Activated CD8-positive, alpha-beta memory T cell treated with anti-CD3 and anti-CD28 coated beads for 1 hour (primary cell): Measurements from ENCODE around the gene PAX7.
"Not testable (repeated sequence)": the region's sequence is repeated elsewhere in the genome, so short reads cannot be mapped to it uniquely, and the experiment has no call there.

ENCODE experiments used
- DNase-seq, 2 donors: peaks; one replicate each; pipeline ENCODE4 v3.0.0-alpha.2; 2020; ENCODE audit warnings: low read depth in 1 of 2; ENCODE audit errors: extremely low read depth in 1 of 2

PAX7 gene

GRCh38 chr1:18630511-18631495 lies at the start of gene PAX7:
TSS of gene PAX7 (plus strand) at chr1:18630846. CDS start at chr1:18631604, 758 bp downstream.
- no peak for DNase-seq

DNA sequence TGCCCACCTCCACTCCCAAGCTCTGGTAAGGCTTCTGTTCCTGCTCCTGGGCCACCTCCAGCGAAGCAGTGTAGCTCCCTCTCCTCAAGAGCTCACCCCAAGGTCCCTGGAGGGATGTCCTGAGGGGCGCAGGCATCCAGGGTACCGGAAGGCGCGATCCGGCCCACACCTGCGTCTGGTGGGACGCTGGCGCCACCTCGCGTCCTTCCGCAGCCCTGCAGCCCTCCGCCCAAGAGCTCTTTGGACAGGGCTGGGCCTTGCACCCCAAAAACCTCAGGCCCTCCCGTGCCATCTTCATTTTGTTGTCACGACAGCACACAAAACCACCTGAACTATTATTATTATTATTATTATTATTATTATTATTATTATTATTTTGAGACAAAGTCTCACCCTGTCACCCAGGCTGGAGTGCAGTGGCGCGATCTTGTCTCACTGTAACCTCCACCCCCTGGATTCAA lies 49.2 kb upstream of the PAX7 start:
- DNase-seq: no peak

- no peak for DNase-seq
Observed at GRCh38 chr1:18582890-18583289, 47.8 kb upstream of the PAX7 start.

DNA sequence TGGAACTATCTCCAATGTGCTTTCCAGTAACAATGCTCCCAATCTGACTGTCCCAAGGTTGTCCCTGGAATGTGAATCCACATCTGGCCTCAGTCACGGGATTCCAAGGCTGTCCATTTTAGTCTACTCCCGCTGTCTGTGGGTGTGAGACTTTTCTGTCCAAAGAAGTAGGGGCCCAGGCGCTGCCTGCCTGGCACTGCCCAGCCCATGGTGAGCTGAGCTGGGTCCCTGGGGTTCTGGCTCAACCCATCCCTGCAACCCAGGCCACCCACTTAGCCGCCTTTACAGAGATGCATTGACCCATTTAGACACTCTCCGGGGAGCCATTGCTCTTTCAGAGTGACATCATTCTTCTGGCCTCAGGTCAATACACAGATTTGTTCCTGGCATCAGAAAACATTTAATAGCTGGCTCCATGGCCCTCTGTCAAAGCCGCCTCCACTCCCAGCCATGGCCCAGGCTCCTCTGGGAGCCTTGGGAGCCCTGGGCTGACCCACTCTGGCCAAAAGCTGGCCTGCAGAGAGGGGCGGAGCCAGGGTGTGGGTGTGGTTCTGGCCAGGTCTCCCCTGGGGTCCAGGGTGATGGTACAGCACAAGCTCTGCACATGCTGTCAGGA lies 47.2 kb upstream of the PAX7 start:
- DNase-seq: no peak

DNA sequence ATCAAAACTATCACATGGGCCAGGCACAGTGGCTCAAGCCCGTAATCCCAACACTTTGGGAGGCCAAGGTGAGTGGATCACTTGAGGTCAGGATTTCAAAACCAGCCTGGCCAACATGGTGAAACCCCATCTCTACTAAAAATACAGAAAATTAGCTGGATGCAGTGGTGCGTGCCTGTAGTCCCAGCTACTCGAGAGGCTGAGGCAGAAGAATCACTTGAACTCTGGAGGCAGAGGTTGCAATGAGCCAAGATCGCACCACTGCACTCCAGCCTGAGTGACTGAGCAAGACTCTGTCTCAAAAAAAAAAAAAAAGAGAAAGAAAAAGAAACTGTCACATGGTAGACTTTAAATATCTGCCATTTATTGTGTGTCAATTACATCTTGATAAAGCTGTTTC lies 44.6 kb upstream of the PAX7 start:
- not testable (repeated sequence) for DNase-seq

DNA sequence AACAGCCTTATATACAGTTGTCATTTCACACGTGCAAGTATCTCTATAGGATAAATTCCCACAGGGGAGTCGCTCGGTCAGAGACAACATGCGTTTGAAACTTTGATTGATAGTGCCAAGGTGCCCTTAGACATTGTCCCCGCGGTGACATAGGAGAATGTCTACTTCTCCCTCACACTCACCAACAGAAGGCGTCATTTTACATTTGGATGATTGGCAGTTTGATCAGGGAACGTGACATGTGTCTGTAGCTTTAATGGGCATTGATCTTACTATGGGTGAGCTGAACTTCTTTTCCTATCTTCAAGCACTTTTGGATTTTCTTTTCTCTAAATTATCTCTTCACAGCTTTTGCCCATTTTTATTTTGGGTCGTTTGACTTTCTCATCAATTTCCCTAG lies 42.6 kb upstream of the PAX7 start:
- no peak for DNase-seq

- DNase-seq: no peak
Observed at GRCh38 chr1:18592368-18592767, 38.3 kb upstream of the PAX7 start.

DNA sequence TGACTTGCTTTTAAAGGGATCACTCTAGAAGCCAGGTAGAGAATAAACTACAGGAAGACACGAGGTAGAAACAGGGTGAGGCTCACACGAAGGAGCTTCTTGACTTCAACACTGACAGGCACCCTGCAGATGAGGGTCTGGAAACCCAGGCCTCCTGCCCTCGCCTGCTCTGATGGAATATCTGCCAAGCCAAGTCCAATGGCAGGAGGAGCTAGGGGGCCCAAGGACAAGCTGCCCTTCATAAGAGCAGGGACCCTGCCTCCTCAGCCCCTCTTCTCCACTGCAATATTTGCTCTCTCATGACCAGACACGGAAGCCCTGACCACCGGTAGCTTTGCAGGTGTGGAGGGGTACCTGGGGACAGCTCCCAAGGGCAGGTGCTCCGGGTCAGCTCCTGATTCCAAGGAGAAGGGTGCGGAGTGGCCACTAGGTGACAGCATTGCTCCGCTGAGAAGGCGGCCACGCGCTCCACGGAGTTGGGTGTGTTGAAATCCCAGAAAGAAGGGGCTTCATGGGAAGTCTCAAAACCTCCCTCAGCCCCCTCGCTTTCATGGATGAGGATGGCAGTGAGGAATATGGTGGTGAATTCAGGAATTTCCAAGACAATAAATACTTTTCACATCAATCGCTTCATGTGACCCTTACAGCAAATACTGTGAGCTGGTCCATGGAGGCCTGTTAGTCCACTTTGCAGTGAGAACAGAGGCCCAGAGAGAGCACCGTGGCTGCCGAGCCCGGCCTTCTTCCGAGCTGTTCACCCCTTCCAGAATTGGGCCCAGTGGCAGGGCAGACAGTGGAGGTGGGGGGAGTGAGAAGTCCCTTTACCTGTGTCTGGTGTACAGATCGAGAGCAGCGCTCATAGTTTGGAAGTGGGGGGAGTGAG lies 33.2 kb upstream of the PAX7 start:
- peak; percentile 5 to 27 for DNase-seq

- no peak for DNase-seq
Observed at GRCh38 chr1:18599086-18599485, 31.6 kb upstream of the PAX7 start.

GRCh38 chr1:18599704-18600103 lies 30.9 kb upstream of the PAX7 start:
- DNase-seq: no peak

DNA sequence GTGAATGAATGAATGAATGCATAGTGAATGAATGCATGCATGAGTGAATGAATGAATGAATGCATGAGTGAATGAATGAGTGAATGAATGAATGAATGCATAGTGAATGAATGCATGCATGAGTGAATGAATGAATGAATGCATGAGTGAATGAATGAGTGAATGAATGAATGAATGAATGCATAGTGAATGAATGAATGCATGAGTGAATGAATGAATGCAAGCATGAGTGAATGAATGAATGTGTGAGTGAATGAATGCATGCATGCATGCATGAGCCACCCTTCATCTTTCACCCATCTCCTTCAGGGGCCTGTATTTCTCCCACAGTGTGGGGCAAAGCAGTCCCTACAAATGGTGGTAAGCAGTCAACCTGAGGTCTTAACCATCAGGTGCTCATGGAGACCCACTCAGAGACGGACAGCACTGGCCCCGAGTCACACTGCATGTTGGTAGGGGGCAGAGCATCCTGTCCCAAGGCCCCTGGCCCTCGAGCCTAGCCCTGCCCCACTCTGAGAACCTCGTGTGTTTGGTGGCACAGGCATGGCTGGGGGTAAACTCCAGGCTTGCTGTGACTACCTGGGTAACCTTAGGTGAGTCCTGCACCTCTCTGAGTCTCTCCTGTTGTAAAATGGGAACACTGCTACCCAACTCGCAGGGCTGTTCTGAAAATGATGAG lies 28.0 kb upstream of the PAX7 start:
- DNase-seq: no peak

DNA sequence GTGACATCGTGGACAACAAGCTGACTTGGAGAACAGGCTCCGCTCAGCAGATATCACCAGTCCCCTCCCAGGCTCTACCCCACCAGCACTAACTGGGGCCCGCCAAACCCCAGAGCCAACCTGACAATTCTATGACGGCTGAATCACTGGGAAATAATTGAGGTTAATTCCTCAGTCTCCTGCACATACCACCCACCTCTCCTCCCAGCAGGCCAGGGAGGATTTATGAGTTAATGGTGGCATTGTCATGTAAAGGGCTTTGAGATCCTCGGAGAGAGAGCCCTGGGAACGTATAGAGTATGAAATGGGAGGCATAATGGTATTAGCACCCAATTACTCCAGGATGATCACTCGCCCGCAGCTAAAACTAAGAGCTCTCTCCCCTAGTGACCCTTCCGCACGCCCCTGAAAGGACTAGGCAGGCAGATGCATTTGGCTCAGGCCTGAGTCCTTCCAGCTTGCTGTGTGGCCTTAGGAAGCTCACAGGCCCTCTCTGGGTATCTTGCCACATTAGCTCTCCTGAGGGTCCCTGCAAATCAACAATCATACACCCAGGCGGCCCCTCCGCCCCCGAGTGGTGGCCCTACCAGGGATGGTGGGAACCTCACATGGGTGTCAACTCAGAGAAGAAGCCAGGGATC lies 27.3 kb upstream of the PAX7 start:
- DNase-seq: no peak

GRCh38 chr1:18606443-18607288 lies 24.0 kb upstream of the PAX7 start:
- no peak for DNase-seq

DNA sequence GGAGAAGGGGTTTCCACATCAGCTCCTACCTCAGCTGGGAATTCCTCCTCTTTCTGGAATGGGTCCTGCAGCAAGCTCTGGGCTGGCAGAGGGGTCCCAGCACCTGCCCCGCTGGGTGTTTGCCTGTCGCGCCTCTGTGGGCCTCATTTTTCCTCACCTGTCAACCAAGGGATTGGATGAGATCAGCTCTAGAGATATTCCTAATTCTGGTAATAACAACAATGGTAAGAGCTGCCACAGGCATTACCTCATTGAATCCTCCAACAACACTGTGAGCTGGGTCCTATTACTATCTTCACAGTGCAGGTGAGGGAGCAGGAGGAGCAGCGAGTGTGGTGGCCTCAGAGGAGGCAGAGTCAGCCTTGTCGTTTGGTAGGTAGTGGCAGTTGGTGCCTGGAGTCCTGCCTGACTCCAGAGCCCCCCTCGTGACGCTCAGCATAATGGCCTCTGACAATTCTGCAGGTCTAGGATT lies 23.3 kb upstream of the PAX7 start:
- no peak for DNase-seq

DNA sequence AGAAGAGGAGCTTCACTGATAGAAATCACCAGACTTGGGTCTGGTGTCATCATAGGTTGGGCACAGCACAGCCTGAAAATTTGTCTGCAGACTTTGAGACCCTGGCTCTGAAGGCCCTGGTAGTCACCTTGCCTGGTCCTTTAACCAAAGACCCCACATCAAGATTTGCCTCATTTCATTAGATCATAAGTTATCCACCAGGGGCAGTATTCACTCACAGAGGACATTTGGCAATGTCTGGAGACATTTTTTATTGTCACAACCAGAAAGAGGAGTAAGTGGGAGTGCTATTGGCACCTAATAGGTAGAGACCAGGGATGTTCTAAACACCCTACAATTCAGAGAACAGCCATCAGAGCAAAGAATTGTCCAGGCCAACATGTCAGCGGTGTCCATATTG lies 22.1 kb upstream of the PAX7 start:
- no peak for DNase-seq

DNA sequence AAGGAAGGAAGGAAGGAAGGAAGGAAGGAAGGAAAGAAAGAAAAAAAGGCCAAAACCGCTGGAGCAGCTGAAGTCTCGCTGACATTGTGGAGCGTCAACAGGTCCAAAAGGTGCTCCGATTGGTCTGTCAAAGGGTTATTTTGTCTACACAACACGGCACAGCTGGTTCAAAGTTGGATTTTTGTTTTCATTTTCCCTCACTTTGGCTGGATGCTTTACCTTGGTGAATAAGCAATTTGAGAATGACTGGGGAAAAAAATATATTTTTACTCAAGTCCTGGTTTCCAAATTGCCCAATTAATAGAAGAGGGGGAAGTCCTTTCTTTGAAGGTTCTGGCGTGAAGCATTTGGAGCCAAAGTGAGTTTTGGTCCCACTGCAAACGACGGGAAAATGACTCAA lies 19.3 kb upstream of the PAX7 start:
- DNase-seq: no peak

DNA sequence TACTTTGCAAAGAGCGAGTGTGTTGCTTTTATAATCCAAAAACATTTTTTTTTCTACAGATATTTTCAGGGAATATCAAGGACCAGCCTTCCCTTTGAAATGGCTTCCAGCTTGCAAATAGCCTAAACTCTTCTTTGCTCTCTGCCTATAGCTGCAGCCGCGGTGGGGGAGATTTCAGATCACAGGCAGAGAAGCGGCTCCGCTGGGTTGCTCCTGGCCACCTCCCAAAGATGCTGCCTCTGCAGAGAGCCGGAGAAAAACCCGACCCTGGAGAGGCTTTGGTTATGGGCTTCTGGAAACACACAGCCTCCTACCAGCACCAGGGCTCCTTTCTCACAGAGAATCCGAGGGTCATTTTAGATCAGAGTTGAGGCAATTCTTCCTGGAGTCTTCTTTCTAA lies 18.6 kb upstream of the PAX7 start:
- no peak for DNase-seq

DNA sequence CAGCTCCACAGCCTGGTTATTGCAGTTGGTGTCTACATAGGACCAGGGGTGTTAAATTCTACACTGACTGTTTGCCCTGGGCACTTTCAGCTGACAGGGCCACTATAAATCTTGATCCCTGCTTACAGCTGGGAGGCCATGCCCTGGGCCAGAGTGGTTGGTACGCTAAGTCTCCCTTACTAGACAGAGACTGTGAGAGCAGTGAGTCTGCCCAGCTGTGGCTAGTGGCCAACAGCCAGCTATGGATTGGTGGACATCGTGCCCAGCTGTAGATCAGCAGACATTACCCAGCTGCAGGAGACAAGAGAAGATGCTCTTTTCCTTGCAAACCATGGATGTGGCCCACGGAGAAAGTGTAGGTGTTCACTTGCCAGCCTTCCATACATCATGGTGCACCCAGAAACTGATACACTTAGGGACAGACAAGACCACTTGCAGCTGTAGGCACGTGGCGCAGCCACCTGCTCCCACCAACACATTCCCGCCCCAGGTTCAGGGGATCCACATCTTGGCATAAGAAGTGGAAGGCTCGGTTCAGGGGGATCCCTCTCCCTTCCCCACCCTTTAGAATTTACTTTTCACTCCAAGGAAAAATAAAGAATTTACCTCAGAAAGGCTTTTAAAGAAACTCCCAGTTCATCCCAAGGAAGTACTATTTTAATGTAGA lies 16.4 kb upstream of the PAX7 start:
- no peak for DNase-seq
